CD4-positive, alpha-beta T cell treated with Interleukin-4 for 4 hours (primary cell): ENCODE data around the gene COX17.
A peak's percentile ranks its signal among the peaks of the same experiment; 100 is the strongest.
"Not testable (repeated sequence)": the region's sequence is repeated elsewhere in the genome, so short reads cannot be mapped to it uniquely, and the experiment has no call there.

Experiments
- DNase-seq: peaks from one replicate; pipeline ENCODE4 v3.0.0-alpha.2; 2020

Gene COX17

DNA sequence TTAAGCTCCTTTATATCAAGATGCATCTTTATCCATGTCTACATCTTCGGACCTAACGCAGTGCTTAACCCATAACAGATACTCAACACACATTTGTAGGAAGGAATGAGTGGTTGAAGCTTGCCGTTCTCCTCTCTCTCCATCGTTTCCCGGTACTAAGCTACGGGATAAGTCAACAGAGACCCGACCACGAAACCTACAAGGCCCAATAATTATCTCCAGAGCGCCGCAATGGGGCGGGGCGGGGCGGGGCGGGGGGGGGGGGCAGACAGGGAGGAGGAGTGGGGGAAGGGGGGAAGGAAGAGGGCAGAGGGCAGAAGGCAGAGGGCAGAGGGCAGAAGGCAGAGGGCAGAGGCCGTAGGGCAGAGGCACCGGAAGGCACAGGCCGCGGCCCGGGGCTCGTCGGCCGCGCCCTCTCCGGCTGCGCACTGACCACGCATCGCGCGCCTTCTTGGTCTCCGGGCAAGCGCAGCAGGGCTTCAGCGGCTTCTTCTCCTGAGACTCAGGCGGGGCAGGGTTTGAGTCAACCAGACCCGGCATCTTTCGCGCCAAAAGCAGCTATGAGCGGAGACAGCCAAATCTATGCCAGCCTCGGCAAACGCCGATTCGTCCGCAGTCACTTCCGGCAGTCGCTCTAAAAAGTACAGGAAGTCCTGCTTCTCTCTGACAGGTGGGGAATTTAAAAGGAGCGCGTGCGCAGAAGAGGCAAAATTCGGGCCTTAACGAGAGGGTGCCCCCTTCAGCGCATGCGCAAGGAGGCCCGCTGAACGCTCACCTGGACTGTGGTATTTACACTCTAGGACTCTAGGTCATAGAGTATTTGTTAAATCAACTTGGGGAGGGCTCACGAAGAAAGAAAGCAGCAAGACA lies at the start of gene COX17:
Gene COX17, minus strand, starts transcription at position 636 of the 870 bp plus-strand sequence. Its CDS starts 96 bp downstream, at position 540.
- peak; percentile 98 for DNase-seq

GRCh38 chr3:119726909-119727308 lies 49.7 kb upstream of the COX17 start:
- DNase-seq = no peak

- no peak for DNase-seq
These were observed 45.8 kb upstream of the COX17 start for GRCh38 chr3:119723022-119723421.

DNA sequence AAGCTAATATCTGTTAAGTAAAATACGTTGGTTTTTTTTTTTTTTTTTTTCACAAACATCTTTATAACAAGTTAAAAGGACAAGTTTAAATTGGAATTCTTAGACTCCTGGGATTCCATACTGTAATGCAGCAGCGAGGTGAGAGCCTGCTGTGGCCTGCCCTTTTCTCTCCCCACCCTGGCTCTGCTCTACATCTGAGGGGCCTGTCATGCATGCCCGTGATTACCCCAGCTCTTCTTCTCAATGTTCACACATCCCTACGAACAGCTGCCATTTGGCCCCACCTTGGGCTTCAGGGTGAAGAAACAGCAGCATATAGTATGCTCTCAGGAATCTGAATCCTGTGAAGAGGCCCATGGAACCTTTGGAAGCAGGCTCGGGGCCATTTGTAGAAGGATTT lies 40.3 kb upstream of the COX17 start:
- DNase-seq = no peak

DNA sequence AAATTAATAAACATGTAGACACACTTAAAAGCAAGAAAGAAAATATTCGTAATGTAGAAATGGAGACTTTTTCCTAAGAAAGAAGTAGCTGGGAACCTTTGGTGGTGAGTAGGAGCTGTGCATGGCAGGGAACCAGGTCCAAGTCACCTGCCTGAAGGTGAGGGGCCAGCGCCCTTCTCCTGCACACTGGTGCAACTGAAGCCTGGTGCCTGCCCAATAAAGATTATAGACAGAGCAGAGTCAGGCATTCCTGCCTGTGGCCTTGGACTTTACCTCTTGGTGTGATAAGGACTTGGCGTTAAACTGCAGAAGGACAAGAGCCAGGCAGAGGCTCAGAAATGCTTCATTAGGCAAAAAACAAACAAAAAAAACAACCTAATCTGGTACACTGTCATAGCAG lies 39.8 kb upstream of the COX17 start:
- no peak for DNase-seq

- DNase-seq = no peak
These were observed 37.9 kb upstream of the COX17 start for GRCh38 chr3:119715105-119715504.

DNA sequence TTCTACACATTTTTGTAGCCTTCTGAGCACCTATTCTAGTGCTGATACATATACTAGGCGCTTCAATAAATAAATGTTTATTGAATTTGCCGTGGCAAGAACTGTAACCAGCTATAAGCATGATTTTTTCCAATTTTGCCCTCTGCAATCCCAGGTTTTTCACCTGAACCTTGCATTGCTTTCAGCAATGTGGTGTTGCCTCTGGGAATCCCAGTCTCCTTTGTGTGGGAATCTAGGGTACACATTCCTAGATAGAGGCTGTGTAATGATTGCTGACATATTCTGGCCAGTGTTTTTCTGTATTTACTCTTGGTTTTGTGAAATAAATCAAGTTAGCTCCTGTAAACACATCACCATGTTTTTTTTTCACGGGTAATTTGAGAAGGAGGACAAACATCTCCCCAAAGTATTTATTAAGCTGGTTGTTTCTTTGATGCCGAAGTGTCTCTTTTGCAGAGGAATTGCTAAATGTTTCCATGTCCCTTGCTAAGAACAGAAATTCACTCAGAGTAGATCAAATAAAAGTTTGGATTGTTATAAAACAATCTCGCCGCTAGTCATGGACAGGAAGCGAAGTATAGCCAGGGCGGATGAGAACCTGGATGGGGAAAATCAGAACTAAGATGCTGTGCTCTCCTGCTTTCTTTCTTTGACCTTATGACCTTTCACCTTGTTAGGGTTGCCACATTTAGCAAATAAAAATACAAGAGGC lies 26.8 kb upstream of the COX17 start:
- no peak for DNase-seq

- DNase-seq = peak; percentile 84
These were observed 25.6 kb upstream of the COX17 start, which contains the start of gene CFAP91 for GRCh38 chr3:119702530-119703527. CFAP91 (plus strand) TSS chr3:119703022; CDS start chr3:119703099, 77 bp downstream.

- DNase-seq = no peak
These were observed 23.9 kb upstream of the COX17 start for GRCh38 chr3:119700920-119701734.

- peak; percentile 79 for DNase-seq
These were observed 23.2 kb upstream of the COX17 start for GRCh38 chr3:119700269-119700919.

DNA sequence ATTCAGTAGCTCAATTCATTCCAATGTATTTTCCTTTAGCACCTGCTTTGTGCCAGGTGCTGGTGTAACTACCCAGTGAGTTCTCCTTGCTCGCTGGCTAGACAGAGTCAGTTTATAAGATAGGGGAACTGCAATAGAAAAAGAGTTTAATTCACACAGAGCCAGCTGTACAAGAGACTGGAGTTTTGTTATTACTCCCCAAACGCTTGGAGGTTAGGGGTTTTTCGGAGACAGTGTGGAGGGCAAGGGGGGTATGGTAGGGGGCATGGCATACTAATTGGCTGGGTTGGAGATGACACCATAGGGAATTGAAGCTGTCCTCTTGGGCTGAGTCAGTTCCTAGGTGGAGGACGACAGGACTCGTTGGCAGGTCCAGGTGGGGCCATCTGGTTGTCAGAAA lies 20.2 kb upstream of the COX17 start:
- DNase-seq = no peak

DNA sequence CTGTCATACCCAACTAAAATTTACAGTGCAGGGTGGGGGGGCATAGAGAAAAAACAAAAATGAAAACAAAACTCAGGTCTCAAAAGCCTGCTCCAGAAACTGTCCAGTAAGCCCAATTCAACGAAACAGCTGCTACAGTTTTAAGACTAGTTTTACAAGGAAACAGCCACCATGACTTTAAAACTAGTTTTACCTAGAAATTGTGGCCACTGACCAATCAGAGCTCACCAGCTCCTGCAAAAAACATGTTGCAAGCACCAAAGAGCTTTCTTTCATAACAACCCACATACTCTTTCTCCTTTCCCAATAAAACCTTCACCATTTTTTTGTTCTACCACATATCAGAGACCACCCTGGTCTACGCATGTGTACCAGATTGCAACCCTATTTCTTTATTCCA lies 18.3 kb upstream of the COX17 start:
- no peak for DNase-seq

GRCh38 chr3:119690043-119690656 lies 12.9 kb upstream of the COX17 start:
- no peak for DNase-seq

DNA sequence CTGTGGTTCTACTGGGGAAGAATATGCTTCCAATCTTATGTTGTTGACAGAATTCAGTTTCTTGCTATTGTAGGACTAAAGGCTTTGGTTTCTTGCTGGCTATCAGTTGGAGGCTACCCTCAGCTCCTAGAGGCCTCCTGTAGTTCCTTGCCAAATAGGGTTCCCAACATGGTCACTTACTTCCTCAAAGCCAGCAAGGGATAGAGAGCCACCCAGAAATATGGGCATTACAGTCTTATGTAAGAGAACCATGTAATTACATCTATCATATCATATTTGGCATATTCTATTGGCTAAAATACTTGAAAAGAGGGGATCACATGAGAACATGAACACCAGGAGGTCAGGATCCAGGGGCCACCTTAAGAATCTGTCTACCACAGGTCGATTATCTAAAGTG lies 6.2 kb upstream of the COX17 start:
- no peak for DNase-seq

DNA sequence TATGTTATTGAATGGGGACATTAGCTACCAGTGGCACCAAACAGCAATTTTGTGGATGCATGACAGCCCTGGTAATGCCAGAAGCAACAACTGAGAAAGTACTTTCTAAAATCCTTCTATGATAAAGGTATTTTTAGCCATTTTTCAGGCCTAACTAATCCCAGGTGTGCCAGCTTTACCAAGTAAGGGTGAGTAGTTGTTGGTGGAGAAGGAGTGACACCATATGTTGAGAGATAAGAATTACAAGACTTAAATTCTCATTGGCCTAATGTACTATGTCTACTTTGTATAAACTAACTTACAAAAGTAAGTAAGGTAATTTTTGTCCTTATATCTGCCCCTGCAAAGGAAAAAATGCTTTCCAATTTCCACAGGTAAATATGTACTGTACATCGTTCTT lies 4.1 kb upstream of the COX17 start:
- DNase-seq = peak; percentile 18

GRCh38 chr3:119679874-119680273 lies 2.7 kb upstream of the COX17 start:
- DNase-seq = no peak

GRCh38 chr3:119678209-119678608 lies 1.0 kb upstream of the COX17 start:
- not testable (repeated sequence) for DNase-seq

DNA sequence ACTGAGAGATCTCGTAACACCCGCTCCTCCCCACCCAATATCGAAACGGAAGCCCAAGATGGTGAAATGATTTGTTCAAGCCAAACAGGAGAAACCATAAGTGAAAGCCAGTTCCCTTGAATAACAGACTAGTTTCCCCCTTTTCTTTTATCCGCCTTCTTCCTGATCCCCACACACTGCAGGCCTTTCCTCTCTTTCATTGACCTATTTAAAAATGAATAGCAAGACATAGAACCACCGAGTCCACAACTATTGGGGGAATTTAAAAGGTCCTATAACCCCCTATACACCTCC lies 382 bp upstream of the COX17 start:
- no peak for DNase-seq

DNA sequence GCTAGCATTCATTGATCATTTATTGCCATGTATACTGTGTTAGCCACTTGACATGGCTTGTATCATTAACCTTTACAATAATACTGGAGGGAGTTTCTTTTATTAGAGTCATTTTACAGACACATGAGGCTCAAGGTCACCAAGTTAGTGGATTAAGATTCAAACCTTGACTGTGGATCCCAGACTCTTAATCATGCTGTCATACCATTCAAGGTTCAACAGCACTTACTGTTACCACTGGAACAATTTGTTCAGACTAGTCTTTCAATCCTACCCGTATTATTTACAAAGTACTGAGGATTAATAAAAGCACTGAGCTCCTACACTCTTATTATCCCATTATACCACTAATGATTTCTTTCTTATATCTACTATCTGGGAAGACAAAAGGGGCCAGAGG lies 1.2 kb downstream of the COX17 start:
- DNase-seq = no peak

GRCh38 chr3:119675188-119675874 lies 1.9 kb downstream of the COX17 start:
- no peak for DNase-seq

DNA sequence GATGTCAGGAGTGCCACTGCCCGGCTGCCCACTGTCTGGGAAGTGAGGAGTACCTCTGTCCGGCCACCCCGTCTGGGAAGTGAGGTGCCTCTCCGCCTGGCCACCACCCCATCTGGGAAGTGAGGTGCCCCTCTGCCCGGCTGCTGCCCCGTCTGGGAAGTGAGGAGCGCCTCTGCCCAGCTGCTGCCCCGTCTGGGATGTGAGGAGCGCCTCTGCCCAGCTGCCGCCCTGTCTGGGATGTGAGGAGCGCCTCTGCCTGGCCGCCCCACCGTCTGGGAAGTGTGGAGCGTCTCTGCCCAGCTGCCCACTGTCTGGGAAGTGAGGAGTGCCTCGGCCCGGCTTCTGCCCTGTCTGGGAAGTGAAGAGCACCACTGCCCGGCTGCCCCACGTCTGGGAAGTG lies 3.3 kb downstream of the COX17 start:
- no peak for DNase-seq
